Naive thymus-derived CD4-positive, alpha-beta T cell (primary cell): ENCODE measurements around the gene AUNIP. TPM values are rescaled to one million over a fixed set of nuclear protein-coding genes. Genes with fewer than 3 reads are reported as not detected.

Experiments
- ATAC-seq: fragments of 150-1000 bp; cut with Tn5 transposase; 2 replicates; pipeline ENCODE4 v1.10.0; 2021; ENCODE audit warnings: mild to moderate bottlenecking, moderate library complexity
- CTCF ChIA-PET: fragments of 350-600 bp; sonication (Branson Sonifier 250); formaldehyde crosslinking; loops from one replicate; lab custom pipeline; 2021; ENCODE audit warnings: antibody characterized with exemption; lab: Charles Lee
- POLR2A ChIA-PET: fragments of 350-600 bp; sonication (Branson Sonifier 250); formaldehyde crosslinking; loops from one replicate; lab custom pipeline; 2021; ENCODE audit warnings: antibody characterized with exemption, inconsistent platforms; lab: Charles Lee
- DNase-seq, 9 donors: peaks; one replicate each; pipeline versions ENCODE4 v3.0.0 to v3.0.0-alpha.2; 2020 to 2022; ENCODE audit warnings: mixed read lengths in 1 of 9
- H3K27ac ChIP-seq: one replicate; pipeline ENCODE4 v1.7.0; 2013; ENCODE audit warnings: mild to moderate bottlenecking, low read depth, low read length, moderate library complexity
- H3K27me3 ChIP-seq, 2 donors: one replicate each; pipeline ENCODE4 v1.7.0; 2013; ENCODE audit warnings: low read length in 2 of 2, mild to moderate bottlenecking in 2 of 2, moderate library complexity in 2 of 2; ENCODE audit not compliant: control insufficient read depth in 2 of 2, insufficient read depth in 2 of 2
- H3K36me3 ChIP-seq, 3 experiments: 1 replicate in 2 of 3; 2 replicates in 1 of 3; pipeline ENCODE4 v1.7.0; 2013; ENCODE audit warnings: low read length in 3 of 3, mild to moderate bottlenecking in 3 of 3, moderate library complexity in 1 of 3; ENCODE audit not compliant: insufficient read depth in 3 of 3, control insufficient read depth in 2 of 3
- H3K4me1 ChIP-seq, 2 donors: one replicate each; pipeline ENCODE4 v1.7.0; 2013; ENCODE audit warnings: low read length in 2 of 2, mild to moderate bottlenecking in 2 of 2, moderate library complexity in 1 of 2; ENCODE audit not compliant: control insufficient read depth in 2 of 2, insufficient read depth in 2 of 2
- H3K4me3 ChIP-seq: 2 replicates; pipeline ENCODE4 v1.7.0; 2013; ENCODE audit warnings: mild to moderate bottlenecking, low read length
- H3K9me3 ChIP-seq, 3 experiments: 1 replicate in 2 of 3; 2 replicates in 1 of 3; pipeline ENCODE4 v1.7.0; 2013; ENCODE audit warnings: low read length in 3 of 3; ENCODE audit not compliant: control insufficient read depth in 2 of 3
- H3K27ac Mint-ChIP-seq, 9 donors: one replicate each; pipeline ENCODE4 v1.8.0; 2020 to 2022; ENCODE audit warnings: mixed read lengths in 9 of 9, mild to moderate bottlenecking in 8 of 9, moderate library complexity in 5 of 9, inconsistent platforms in 2 of 9
- H3K27me3 Mint-ChIP-seq, 5 donors: one replicate each; pipeline ENCODE4 v1.8.0; 2021 to 2022; ENCODE audit warnings: mixed read lengths in 5 of 5, mild to moderate bottlenecking in 1 of 5
- H3K36me3 Mint-ChIP-seq, 5 donors: one replicate each; pipeline ENCODE4 v1.8.0; 2020 to 2022; ENCODE audit warnings: mixed read lengths in 5 of 5, mild to moderate bottlenecking in 3 of 5, inconsistent platforms in 1 of 5
- H3K4me1 Mint-ChIP-seq, 7 donors: one replicate each; pipeline ENCODE4 v1.8.0; 2020 to 2022; ENCODE audit warnings: mixed read lengths in 7 of 7, mild to moderate bottlenecking in 3 of 7, inconsistent platforms in 1 of 7
- H3K4me3 Mint-ChIP-seq, 10 donors: one replicate each; pipeline ENCODE4 v1.8.0; 2020 to 2022; ENCODE audit warnings: mild to moderate bottlenecking in 10 of 10, mixed read lengths in 10 of 10, moderate library complexity in 6 of 10, inconsistent platforms in 2 of 10
- H3K9me3 Mint-ChIP-seq, 11 donors: one replicate each; pipeline ENCODE4 v1.8.0; 2020 to 2022; ENCODE audit warnings: mixed read lengths in 11 of 11, mild to moderate bottlenecking in 4 of 11, inconsistent platforms in 1 of 11, moderate library complexity in 1 of 11
- intact Hi-C, 2 donors: fragments of 100-400 bp; cut with micrococcal nuclease; formaldehyde crosslinking; loops; one replicate each; pipeline ENCODE4 v1.15.1; 2023
- polyA plus RNA-seq, 2 donors: library from polyadenylated mRNA; unstranded; fragments of 300-500 nt; fragmentation: Illumina TruSeq; gene quantifications; one replicate each; pipeline ENCODE4 v1.2.3, GENCODE V29; 2021
- total RNA-seq, 6 experiments: library from RNA in 5 of 6; stranded (reverse) in 5 of 6; gene quantifications; 1 replicate in 5 of 6; 2 replicates in 1 of 6; pipeline ENCODE4 v1.2.3 and lab custom pipeline; 2021 to 2026

Gene AUNIP
- total and polyA plus RNA-seq, 7 experiments from 2014 or later = 0.83 to 4.3 TPM; not detected in 5

DNA sequence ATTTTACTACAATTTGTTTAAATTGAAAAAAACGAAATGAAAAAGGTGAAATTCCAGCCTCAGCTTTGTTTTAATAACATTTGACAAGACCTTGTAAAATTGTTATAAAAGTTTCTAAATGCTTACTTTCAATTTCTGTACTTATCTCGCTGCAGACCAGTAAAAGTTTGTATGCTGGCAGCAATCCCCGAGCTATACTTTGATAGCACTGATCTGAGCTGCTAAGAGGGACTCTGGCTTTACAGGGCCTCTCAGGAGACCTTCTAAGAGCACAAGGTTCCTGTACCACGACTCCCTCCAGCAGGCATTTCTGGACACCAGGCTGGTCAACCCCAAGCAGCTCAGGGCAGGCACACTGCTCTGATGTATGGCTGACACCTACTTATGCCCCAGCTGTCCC, 33.9 kb upstream of the AUNIP start:
- peaks cover 0 to 1% (median 0%) of the 10 kb centered on the region in 11 donors for H3K9me3 Mint-ChIP-seq
- CTCF ChIA-PET = interaction anchor here (1.0 to 17.1 kb wide), 3 partner anchors 13 to 106 kb away, joined by 3 to 361 read pairs (median 3); partner anchors contain the start of genes PAFAH2 and STMN1
- peaks cover 0 to 9% of the 10 kb centered on the region in 2 donors for H3K4me1 ChIP-seq
- peaks cover 0 to 4% (median 0%) of the 10 kb centered on the region in 5 donors for H3K36me3 Mint-ChIP-seq
- H3K4me3 Mint-ChIP-seq = no peak overlapping the region
- H3K4me3 ChIP-seq = no peak overlapping the region
- POLR2A ChIA-PET = interaction anchor here (0.6 to 2.3 kb wide), 4 partner anchors 17 to 109 kb away, joined by 3 to 8 read pairs (median 6); partner anchors contain the start of genes MTFR1L and PAQR7
- intact Hi-C loops = no loop called here
- H3K27me3 Mint-ChIP-seq = no peaks in the 10 kb centered on the region
- H3K27ac ChIP-seq = no peak overlapping the region
- no peaks in the 10 kb centered on the region for H3K27me3 ChIP-seq
- no peak overlapping the region for H3K27ac Mint-ChIP-seq
- peaks cover 7 to 18% (median 11%) of the 10 kb centered on the region in 7 donors for H3K4me1 Mint-ChIP-seq
- DNase-seq = no peak
- H3K36me3 ChIP-seq = peaks cover 0 to under 1% (median 0%) of the 10 kb centered on the region in 3 experiments
- ATAC-seq = no peak
- no peaks in the 10 kb centered on the region for H3K9me3 ChIP-seq

DNA sequence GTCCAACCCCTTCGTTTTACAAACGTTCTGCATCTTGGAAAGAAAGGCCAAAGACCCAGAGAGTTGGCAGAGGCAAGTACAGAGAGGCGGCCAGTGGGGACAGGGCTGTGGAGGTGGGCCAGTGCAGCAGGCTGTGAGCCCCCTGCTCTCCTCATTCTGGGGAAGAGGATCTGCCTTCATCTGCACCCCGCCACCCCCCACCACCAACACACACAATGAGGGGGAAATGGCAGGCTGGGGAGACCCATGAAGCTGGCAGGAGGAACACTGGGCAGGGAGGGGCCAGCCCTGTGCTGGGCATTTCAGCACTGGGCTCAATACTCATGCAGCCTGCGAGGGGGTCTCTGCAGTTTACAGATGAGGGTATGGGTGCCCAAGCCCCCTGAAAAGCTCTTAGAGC, 32.3 kb upstream of the AUNIP start:
- H3K4me3 Mint-ChIP-seq = no peak overlapping the region
- intact Hi-C loops = no loop called here
- H3K9me3 ChIP-seq = no peaks in the 10 kb centered on the region

DNA sequence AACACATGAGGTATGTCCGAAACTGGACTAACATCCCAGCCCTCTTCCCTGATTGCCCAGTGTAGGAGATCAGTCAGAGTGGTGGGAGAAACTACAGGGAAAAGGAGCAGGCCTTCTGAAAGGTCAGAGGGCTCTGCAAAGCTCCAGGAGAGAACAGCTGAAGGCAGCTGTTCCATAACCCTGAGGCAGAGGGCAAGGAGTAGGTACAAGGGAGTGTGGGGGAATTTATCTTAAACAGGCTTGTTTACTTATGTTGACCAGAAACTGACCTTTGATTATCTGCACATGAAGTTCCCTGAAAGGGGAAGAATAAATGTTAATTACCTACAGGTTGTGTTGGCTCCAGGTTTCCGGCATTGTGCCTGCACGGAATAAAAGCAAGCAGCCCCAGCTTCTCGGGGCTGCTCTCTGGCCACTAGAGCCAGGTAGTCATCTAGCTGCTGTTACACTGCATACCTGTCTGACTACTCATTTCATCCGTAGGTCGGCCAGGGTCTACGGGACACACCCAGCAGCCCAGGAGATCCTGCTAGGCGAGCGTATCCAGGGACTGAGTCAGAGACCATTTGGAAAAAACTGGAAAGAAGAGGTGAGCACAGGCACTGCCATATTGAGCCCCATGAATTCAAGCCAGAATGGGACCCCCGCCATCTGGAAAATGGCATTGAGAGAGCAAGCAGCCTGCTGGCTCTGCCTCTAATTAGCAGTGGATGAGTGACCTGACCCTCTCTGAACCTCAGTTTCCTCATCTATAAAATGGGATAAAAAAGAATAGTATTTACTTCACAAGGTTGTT, 31.2 kb upstream of the AUNIP start:
- POLR2A ChIA-PET = no interaction called here
- intact Hi-C loops = no loop called here
- H3K4me3 Mint-ChIP-seq = no peak overlapping the region

More for the DNA sequence above, 32.3 kb upstream of the AUNIP start:
- H3K27ac Mint-ChIP-seq = no peak overlapping the region
- H3K36me3 ChIP-seq = no peaks in the 10 kb centered on the region
- H3K27me3 ChIP-seq = no peaks in the 10 kb centered on the region
- no peak overlapping the region for H3K27ac ChIP-seq
- no peak for DNase-seq
- CTCF ChIA-PET = interaction anchor here (0.6 to 17.1 kb wide), 3 partner anchors 28 to 108 kb away, joined by 3 to 361 read pairs (median 3); partner anchors contain the start of gene PAFAH2
- peaks cover 0 to 1% (median 0%) of the 10 kb centered on the region in 11 donors for H3K9me3 Mint-ChIP-seq
- no peak for ATAC-seq
- peaks cover 0 to 9% of the 10 kb centered on the region in 2 donors for H3K4me1 ChIP-seq
- peaks cover 0 to 4% (median 0%) of the 10 kb centered on the region in 5 donors for H3K36me3 Mint-ChIP-seq
- POLR2A ChIA-PET = no interaction called here
- H3K4me1 Mint-ChIP-seq = peaks cover 7 to 17% (median 11%) of the 10 kb centered on the region in 7 donors
- H3K27me3 Mint-ChIP-seq = no peaks in the 10 kb centered on the region
- H3K4me3 ChIP-seq = no peak overlapping the region

DNA sequence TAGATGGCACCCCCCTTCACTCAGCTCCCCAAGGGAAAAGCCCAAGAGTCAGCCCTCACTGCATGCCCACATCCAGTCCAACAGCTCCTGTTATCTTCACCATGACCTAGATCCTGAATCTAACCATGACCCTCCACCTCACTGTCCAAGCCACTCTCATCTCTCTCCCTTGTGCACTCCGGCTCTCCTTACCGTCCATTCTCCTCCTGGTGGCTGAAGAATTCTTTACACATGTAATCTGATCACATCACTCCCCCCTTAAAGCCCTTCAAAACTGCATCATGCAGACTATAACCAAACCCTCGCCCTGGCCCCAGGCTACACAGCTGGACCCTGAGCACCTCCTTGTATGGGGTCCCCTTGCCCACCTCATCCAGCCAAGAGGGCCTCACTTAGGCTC, 30.2 kb upstream of the AUNIP start:
- Mint-ChIP-seq H3K4me3 (no peak overlapping the region), H3K27ac (no peak overlapping the region), H3K9me3 (peaks cover 0 to 1% (median 0%) of the 10 kb centered on the region in 11 donors), H3K36me3 (peaks cover 0 to 2% (median 0%) of the 10 kb centered on the region in 5 donors), H3K4me1 (peaks cover 0 to 9% (median 0%) of the 10 kb centered on the region in 7 donors), H3K27me3 (no peaks in the 10 kb centered on the region)
- no peaks in the 10 kb centered on the region for H3K27me3 ChIP-seq
- intact Hi-C loops = no loop called here
- DNase-seq (no peak), ATAC-seq (no peak)
- no peaks in the 10 kb centered on the region for H3K4me1 ChIP-seq
- no peak overlapping the region for H3K4me3 ChIP-seq
- CTCF ChIA-PET = interaction anchor here (17.1 kb wide), 1 partner anchor 110 kb away, joined by 361 read pairs; the partner anchor contains the start of gene PAFAH2
- POLR2A ChIA-PET = no interaction called here
- H3K9me3 ChIP-seq = no peaks in the 10 kb centered on the region
- H3K36me3 ChIP-seq = no peaks in the 10 kb centered on the region
- no peak overlapping the region for H3K27ac ChIP-seq

More for the DNA sequence above, 31.2 kb upstream of the AUNIP start:
- Mint-ChIP-seq H3K27me3 (no peaks in the 10 kb centered on the region), H3K36me3 (peaks cover 0 to 4% (median 0%) of the 10 kb centered on the region in 5 donors), H3K9me3 (peaks cover 0 to 1% (median 0%) of the 10 kb centered on the region in 11 donors), H3K27ac (peak overlapping the region in 1 of 9 donors; percentile 12), H3K4me1 (peaks cover 4 to 13% (median 5%) of the 10 kb centered on the region in 7 donors)
- H3K27ac ChIP-seq = no peak overlapping the region
- peaks cover 0 to 4% of the 10 kb centered on the region in 2 donors for H3K4me1 ChIP-seq
- DNase-seq (no peak), ATAC-seq (no peak)
- H3K4me3 ChIP-seq = no peak overlapping the region
- no peaks in the 10 kb centered on the region for H3K36me3 ChIP-seq
- CTCF ChIA-PET = interaction anchor here (0.6 to 17.1 kb wide), 3 partner anchors 18 to 109 kb away, joined by 3 to 361 read pairs (median 3); partner anchors contain the start of gene PAFAH2
- H3K9me3 ChIP-seq = no peaks in the 10 kb centered on the region
- no peaks in the 10 kb centered on the region for H3K27me3 ChIP-seq

DNA sequence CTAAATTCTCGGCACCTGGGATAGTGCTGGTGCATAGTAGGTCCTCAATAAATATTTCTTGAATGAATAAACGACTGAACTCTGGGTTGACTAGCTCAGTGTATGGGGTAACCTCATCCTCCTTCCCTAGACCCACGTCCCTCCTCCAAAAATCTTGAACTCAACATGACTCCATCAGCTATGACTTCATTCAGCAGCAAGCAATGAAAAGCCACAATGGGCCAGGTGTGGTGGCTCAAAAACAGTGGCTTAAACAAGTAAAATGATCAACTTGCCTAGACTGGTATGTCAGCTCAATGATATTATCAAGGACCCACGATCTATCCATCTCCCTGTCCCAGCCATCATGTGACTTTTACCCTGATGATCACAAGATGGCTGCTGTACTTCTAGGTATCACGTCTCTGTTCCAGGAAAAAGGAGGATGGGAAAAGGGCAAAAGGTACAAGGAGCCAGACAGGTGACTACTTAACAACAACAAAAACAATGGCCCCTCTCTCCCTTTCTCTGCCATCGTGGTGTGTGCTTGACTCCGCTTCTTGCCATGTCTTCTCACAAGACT, 29.2 kb upstream of the AUNIP start:
- POLR2A ChIA-PET = no interaction called here
- DNase-seq (no peak), ATAC-seq (no peak)
- Mint-ChIP-seq H3K27ac (no peak overlapping the region), H3K4me3 (no peak overlapping the region), H3K36me3 (peaks cover 0 to 2% (median 0%) of the 10 kb centered on the region in 5 donors), H3K9me3 (peaks cover 0 to 1% (median 0%) of the 10 kb centered on the region in 11 donors), H3K4me1 (peaks cover 0 to 9% (median 0%) of the 10 kb centered on the region in 7 donors), H3K27me3 (no peaks in the 10 kb centered on the region)
- no peak overlapping the region for H3K4me3 ChIP-seq
- no peaks in the 10 kb centered on the region for H3K36me3 ChIP-seq
- intact Hi-C loops = no loop called here
- CTCF ChIA-PET = interaction anchor here (0.5 kb wide), 1 partner anchor 28 kb away, joined by 5 read pairs; no protein-coding TSS in a partner anchor
- H3K9me3 ChIP-seq = no peaks in the 10 kb centered on the region
- H3K27ac ChIP-seq = no peak overlapping the region
- no peaks in the 10 kb centered on the region for H3K27me3 ChIP-seq
- H3K4me1 ChIP-seq = no peaks in the 10 kb centered on the region

DNA sequence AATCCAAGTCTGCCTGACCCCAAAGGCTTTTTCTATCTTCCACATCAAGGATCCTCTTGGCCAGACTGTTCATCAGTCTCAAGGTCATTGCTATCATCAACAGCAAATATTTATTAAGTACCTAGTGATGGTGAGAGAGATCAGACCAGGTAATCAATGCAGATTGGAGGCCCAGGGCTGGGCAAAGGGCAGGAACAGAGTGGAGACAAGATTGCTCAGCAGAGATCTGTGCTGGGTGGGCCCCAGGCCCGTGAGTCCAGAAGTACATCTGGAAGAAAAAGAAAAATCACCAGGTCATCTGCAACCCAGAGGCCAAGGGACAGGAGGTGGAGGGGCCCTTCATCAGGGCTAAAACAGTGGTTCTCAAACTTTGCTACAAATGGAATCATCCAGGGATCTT, 26.3 kb upstream of the AUNIP start:
- Mint-ChIP-seq H3K27me3 (no peaks in the 10 kb centered on the region), H3K9me3 (peaks cover 0 to 1% (median 0%) of the 10 kb centered on the region in 11 donors), H3K27ac (no peak overlapping the region), H3K36me3 (peaks cover 0 to 2% (median 0%) of the 10 kb centered on the region in 5 donors), H3K4me3 (no peak overlapping the region), H3K4me1 (peaks cover 0 to 9% (median 0%) of the 10 kb centered on the region in 7 donors)
- H3K9me3 ChIP-seq = no peaks in the 10 kb centered on the region
- intact Hi-C loops = no loop called here
- no peak overlapping the region for H3K27ac ChIP-seq
- ChIA-PET POLR2A (no interaction called here), CTCF (no interaction called here)
- DNase-seq (no peak), ATAC-seq (no peak)
- H3K27me3 ChIP-seq = no peaks in the 10 kb centered on the region
- no peaks in the 10 kb centered on the region for H3K4me1 ChIP-seq
- no peak overlapping the region for H3K4me3 ChIP-seq
- no peaks in the 10 kb centered on the region for H3K36me3 ChIP-seq
